Motor neuron (in vitro differentiated cells): ENCODE data around the gene USP36. TPM values are rescaled to one million over a fixed set of nuclear protein-coding genes. Genes with fewer than 3 reads are reported as not detected.
A peak's percentile ranks its signal among the peaks of the same experiment; 100 is the strongest.

Experiments
- ATAC-seq, 8 experiments: fragments of 200-7000 bp; cut with Tn5 transposase; replicated peaks in 6 of 8; 2 replicates each; pipeline ENCODE4 v1.8.0; 2021; ENCODE audit warnings: mild to moderate bottlenecking in 8 of 8, moderate library complexity in 8 of 8
- H3K27ac ChIP-seq, 2 donors: fragments of 250-450 bp; sonication (Bioruptor Pico); 2 replicates each; pipeline ENCODE4 v1.9.0; 2021; ENCODE audit warnings: antibody characterized with exemption in 2 of 2, mild to moderate bottlenecking in 2 of 2, moderate library complexity in 1 of 2
- H3K4me1 ChIP-seq, 2 donors: fragments of 250-450 bp; sonication (Bioruptor Pico); replicated peaks in 1 of 2; 2 replicates each; pipeline ENCODE4 v1.6.1; 2021; ENCODE audit warnings: antibody characterized with exemption in 2 of 2, mild to moderate bottlenecking in 2 of 2, moderate library complexity in 1 of 2
- H3K4me3 ChIP-seq, 5 donors: fragments of 250-450 bp; sonication (Bioruptor Pico); 2 replicates each; pipeline ENCODE4 v1.9.0; 2021; ENCODE audit warnings: antibody characterized with exemption in 5 of 5, mild to moderate bottlenecking in 5 of 5, moderate library complexity in 4 of 5
- WGBS, 10 experiments: fragments of 450-650 bp; shearing (Covaris generic); methylation state at CpG; one replicate each; pipeline ENCODE4 v1.0.0; 2022; 5-methylcytosine and 5-hydroxymethylcytosine counted together
- in situ Hi-C, 9 experiments: fragments of 400-800 bp; cut with MboI; loops; one replicate each; pipeline ENCODE4 v1.15.0; 2021; ENCODE audit warnings: low sequenced_read_pairs in 9 of 9, low pct_unique_long_range_greater_than_20kb in 2 of 9; ENCODE audit not compliant: unreplicated experiment in 9 of 9
- total RNA-seq, 8 experiments: library from RNA; unstranded; fragments of 300-600 nt; gene quantifications; 2 replicates each; pipeline versions ENCODE4 v1.2.3 to v1.2.4, GENCODE V29; 2022

Gene USP36
- total RNA-seq, 8 experiments from 2014 or later = 16.1 to 57.5 (median 25.9) TPM

GRCh38 chr17:78798695-78799559 lies 41.7 kb downstream of the USP36 start:
- Histone ChIP-seq H3K4me3 (no peak overlapping the region), H3K27ac (no peak overlapping the region), H3K4me1 (no peaks in the 10 kb centered on the region)
- ATAC-seq = peak in 7 of 8 experiments; percentile 8 to 55 (median 21)
- in situ Hi-C loops = no loop called here
- 57 to 97% (median 87%) methylated on average over 4 to 17 of the region's 33 CpGs; no CpG with 5 or more reads in 3 of the 10 experiments for WGBS, 10 experiments

- in situ Hi-C loops = no loop called here
- Histone ChIP-seq H3K27ac (no peak overlapping the region), H3K4me1 (no peaks in the 10 kb centered on the region), H3K4me3 (no peak overlapping the region)
- peak in 6 of 8 experiments; percentile 10 to 25 (median 15) for ATAC-seq
- 85 to 98% methylated on average over 5 to 9 of the region's 28 CpGs; no CpG with 5 or more reads in 8 of the 10 experiments for WGBS, 10 experiments
Measured at GRCh38 chr17:78797691-78798585, 42.7 kb downstream of the USP36 start.

GRCh38 chr17:78797213-78797612 lies 43.4 kb downstream of the USP36 start:
- peak in 2 of 8 experiments; percentile 6 to 7 for ATAC-seq
- 60 to 100% (median 90%) methylated on average over 1 to 4 of the region's 11 CpGs; no CpG with 5 or more reads in 4 of the 10 experiments for whole genome bisulfite sequencing, 10 experiments
- in situ Hi-C loops = no loop called here
- Histone ChIP-seq H3K4me1 (no peaks in the 10 kb centered on the region), H3K27ac (no peak overlapping the region), H3K4me3 (no peak overlapping the region)

GRCh38 chr17:78796517-78796900 lies 44.1 kb downstream of the USP36 start:
- Histone ChIP-seq H3K4me1 (peaks cover 0 to 3% of the 10 kb centered on the region in 2 donors), H3K4me3 (no peak overlapping the region), H3K27ac (no peak overlapping the region)
- 73 to 100% (median 90%) methylated on average over 1 to 8 of the region's 11 CpGs; no CpG with 5 or more reads in 2 of the 10 experiments for WGBS, 10 experiments
- no peak for ATAC-seq
- in situ Hi-C loops = no loop called here

GRCh38 chr17:78795861-78796516 lies 44.6 kb downstream of the USP36 start:
- in situ Hi-C loops = no loop called here
- ATAC-seq = peak in 1 of 8 experiments; percentile 36
- Histone ChIP-seq H3K27ac (no peak overlapping the region), H3K4me1 (peaks cover 0 to 7% of the 10 kb centered on the region in 2 donors), H3K4me3 (no peak overlapping the region)
- 67 to 98% (median 81%) methylated on average over 2 to 11 of the region's 14 CpGs; no CpG with 5 or more reads in 2 of the 10 experiments for WGBS, 10 experiments

GRCh38 chr17:78794864-78795640 lies 45.6 kb downstream of the USP36 start:
- ATAC-seq = no peak
- Histone ChIP-seq H3K4me3 (no peak overlapping the region), H3K27ac (no peak overlapping the region), H3K4me1 (peaks cover 0 to 11% of the 10 kb centered on the region in 2 donors)
- in situ Hi-C loops = no loop called here
- 77 to 100% (median 98%) methylated on average over 1 to 17 of the region's 22 CpGs; no CpG with 5 or more reads in 1 of the 10 experiments for WGBS, 10 experiments

GRCh38 chr17:78794399-78794798 lies 46.2 kb downstream of the USP36 start:
- no peak overlapping the region for H3K27ac ChIP-seq
- in situ Hi-C loops = no loop called here
- H3K4me1 ChIP-seq = peaks cover 0 to 18% of the 10 kb centered on the region in 2 donors
- ATAC-seq = no peak
- no peak overlapping the region for H3K4me3 ChIP-seq
- 80 to 100% (median 97%) methylated on average over 1 to 7 of the region's 16 CpGs; no CpG with 5 or more reads in 7 of the 10 experiments for WGBS, 10 experiments

- H3K4me1 ChIP-seq = peaks cover 0 to 22% of the 10 kb centered on the region in 2 donors
- in situ Hi-C loops = no loop called here
- no peak overlapping the region for H3K27ac ChIP-seq
- H3K4me3 ChIP-seq = no peak overlapping the region
- WGBS, 10 experiments = 88 to 100% (median 100%) methylated on average over 1 to 3 of the region's 6 CpGs; no CpG with 5 or more reads in 7 of the 10 experiments
- no peak for ATAC-seq
Measured at GRCh38 chr17:78793968-78794367, 46.6 kb downstream of the USP36 start.

GRCh38 chr17:78793415-78793814 lies 47.2 kb downstream of the USP36 start:
- WGBS, 10 experiments = 77 to 100% (median 92%) methylated on average over 1 to 8 of the region's 10 CpGs; no CpG with 5 or more reads in 2 of the 10 experiments
- in situ Hi-C loops = no loop called here
- peaks cover 0 to 22% of the 10 kb centered on the region in 2 donors for H3K4me1 ChIP-seq
- no peak for ATAC-seq
- no peak overlapping the region for H3K4me3 ChIP-seq
- H3K27ac ChIP-seq = no peak overlapping the region

GRCh38 chr17:78791840-78792709 lies 48.5 kb downstream of the USP36 start:
- Histone ChIP-seq H3K27ac (peak overlapping the region in 1 of 2 donors; percentile 10), H3K4me1 (peaks cover 0 to 22% of the 10 kb centered on the region in 2 donors), H3K4me3 (no peak overlapping the region)
- ATAC-seq = peak in 2 of 8 experiments; percentile 3 to 10
- 30 to 100% (median 93%) methylated on average over 1 to 7 of the region's 11 CpGs; no CpG with 5 or more reads in 2 of the 10 experiments for WGBS, 10 experiments
- in situ Hi-C loops = no loop called here

- H3K4me3 ChIP-seq = no peak overlapping the region
- ATAC-seq = no peak
- H3K27ac ChIP-seq = no peak overlapping the region
- 50 to 100% (median 100%) methylated on average over 1 to 3 of the region's 4 CpGs; no CpG with 5 or more reads in 3 of the 10 experiments for WGBS, 10 experiments
- H3K4me1 ChIP-seq = peaks cover 0 to 22% of the 10 kb centered on the region in 2 donors
- in situ Hi-C loops = no loop called here
Measured at GRCh38 chr17:78790552-78790951, 50.1 kb downstream of the USP36 start.
